ENCODE results near the gene ZNF431. TPM values are rescaled to one million over a fixed set of nuclear protein-coding genes. Genes with fewer than 3 reads are reported as not detected.
"Not testable (repeated sequence)": the region's sequence is repeated elsewhere in the genome, so short reads cannot be mapped to it uniquely, and the experiment has no call there.

Gene ZNF431
- total RNA-seq, 1 experiment from 2014 or later, result 4.2 TPM

GRCh38 chr19:21141006-21141405 lies 834 bp upstream of the ZNF431 start:
- DNase-seq (ENCODE audit: low spot score); in situ Hi-C loops (cut with HindIII; ENCODE audit: low sequenced_read_pairs): not testable (repeated sequence)

GRCh38 chr19:21143428-21143827 lies 1.6 kb downstream of the ZNF431 start:
- in situ Hi-C loops (cut with HindIII; ENCODE audit: low sequenced_read_pairs), result no loop called here

GRCh38 chr19:21143854-21144253 lies 2.0 kb downstream of the ZNF431 start:
- DNase-seq (ENCODE audit: low spot score), result no peak
- in situ Hi-C loops (cut with HindIII; ENCODE audit: low sequenced_read_pairs), result no loop called here

More at GRCh38 chr19:21143428-21143827, 1.6 kb downstream of the ZNF431 start:
- DNase-seq (ENCODE audit: low spot score), result no peak

GRCh38 chr19:21147540-21147939 lies 5.7 kb downstream of the ZNF431 start:
- no peak for DNase-seq (ENCODE audit: low spot score)
- in situ Hi-C loops (cut with HindIII; ENCODE audit: low sequenced_read_pairs), result no loop called here

GRCh38 chr19:21148681-21149080 lies 6.8 kb downstream of the ZNF431 start:
- DNase-seq (ENCODE audit: low spot score), result no peak
- in situ Hi-C loops (cut with HindIII; ENCODE audit: low sequenced_read_pairs), result no loop called here

- in situ Hi-C loops (cut with HindIII; ENCODE audit: low sequenced_read_pairs), result no loop called here
- DNase-seq (ENCODE audit: low spot score), result no peak
Measured at GRCh38 chr19:21149877-21150276, 8.0 kb downstream of the ZNF431 start.

GRCh38 chr19:21151460-21151859 lies 9.6 kb downstream of the ZNF431 start:
- no peak for DNase-seq (ENCODE audit: low spot score)
- in situ Hi-C loops (cut with HindIII; ENCODE audit: low sequenced_read_pairs), result no loop called here

- DNase-seq (ENCODE audit: low spot score), result no peak
- in situ Hi-C loops (cut with HindIII; ENCODE audit: low sequenced_read_pairs), result no loop called here
Measured at GRCh38 chr19:21158523-21159135, 16.8 kb downstream of the ZNF431 start.

- DNase-seq (ENCODE audit: low spot score), result no peak
- in situ Hi-C loops (cut with HindIII; ENCODE audit: low sequenced_read_pairs), result no loop called here
Measured at GRCh38 chr19:21164541-21164940, 22.7 kb downstream of the ZNF431 start.

- in situ Hi-C loops (cut with HindIII; ENCODE audit: low sequenced_read_pairs), result no loop called here
Measured at GRCh38 chr19:21166436-21166835, 24.6 kb downstream of the ZNF431 start.

GRCh38 chr19:21197590-21198295 lies 55.9 kb downstream of the ZNF431 start:
- in situ Hi-C loops (cut with HindIII; ENCODE audit: low sequenced_read_pairs), result no loop called here

More at GRCh38 chr19:21166436-21166835, 24.6 kb downstream of the ZNF431 start:
- no peak for DNase-seq (ENCODE audit: low spot score)

GRCh38 chr19:21202865-21203494 lies 61.1 kb downstream of the ZNF431 start:
- DNase-seq (ENCODE audit: low spot score), result peak; percentile 24
- in situ Hi-C loops (cut with HindIII; ENCODE audit: low sequenced_read_pairs), result no loop called here

More at GRCh38 chr19:21197590-21198295, 55.9 kb downstream of the ZNF431 start:
- DNase-seq (ENCODE audit: low spot score), result no peak

GRCh38 chr19:21210037-21210621 lies 68.3 kb downstream of the ZNF431 start:
- in situ Hi-C loops (cut with HindIII; ENCODE audit: low sequenced_read_pairs), result no loop called here
- DNase-seq (ENCODE audit: low spot score), result no peak

- DNase-seq (ENCODE audit: low spot score), result peak; percentile 2
- in situ Hi-C loops (cut with HindIII; ENCODE audit: low sequenced_read_pairs), result no loop called here
Measured at GRCh38 chr19:21221693-21222092, 79.9 kb downstream of the ZNF431 start.

- in situ Hi-C loops (cut with HindIII; ENCODE audit: low sequenced_read_pairs); DNase-seq (ENCODE audit: low spot score): not testable (repeated sequence)
Measured at GRCh38 chr19:21229938-21230337, 88.1 kb downstream of the ZNF431 start.

- in situ Hi-C loops (cut with HindIII; ENCODE audit: low sequenced_read_pairs), result no loop called here
- no peak for DNase-seq (ENCODE audit: low spot score)
Measured at GRCh38 chr19:21233691-21234090, 91.9 kb downstream of the ZNF431 start.

- in situ Hi-C loops (cut with HindIII; ENCODE audit: low sequenced_read_pairs); DNase-seq (ENCODE audit: low spot score): not testable (repeated sequence)
Measured at GRCh38 chr19:21236751-21237150, 94.9 kb downstream of the ZNF431 start.

- in situ Hi-C loops (cut with HindIII; ENCODE audit: low sequenced_read_pairs), result no loop called here
- DNase-seq (ENCODE audit: low spot score), result no peak
Measured at GRCh38 chr19:21238670-21239069, 96.8 kb downstream of the ZNF431 start.

Measured in G401 (cell line).